AG04450 (cell line): ENCODE measurements around the gene ZSCAN9. TPM values are rescaled to one million over a fixed set of nuclear protein-coding genes. Genes with fewer than 3 reads are reported as not detected.

ENCODE experiments used
- CTCF ChIA-PET: fragments of 300-600, 350-600 bp; formaldehyde crosslinking; extraction: SDS; loops from one replicate; lab custom pipeline; 2022; ENCODE audit warnings: antibody characterized with exemption, inconsistent platforms; lab: Charles Lee
- POLR2A ChIA-PET: fragments of 350-600 bp; formaldehyde crosslinking; extraction: SDS; loops from one replicate; lab custom pipeline; 2021; ENCODE audit warnings: antibody characterized with exemption, inconsistent platforms; lab: Yijun Ruan, JAX
- DNase-seq: peaks from one replicate; pipeline ENCODE4 v3.0.0-alpha.2; 2011; ENCODE audit warnings: low read depth, low spot score
- H3K27ac ChIP-seq: one replicate; pipeline ENCODE4 v1.5.1; 2012; ENCODE audit warnings: low read depth, low read length, control low read depth
- H3K27me3 ChIP-seq: one replicate; pipeline ENCODE4 v1.6.0; 2012; ENCODE audit warnings: low read length; ENCODE audit not compliant: control insufficient read depth, insufficient read depth
- H3K4me3 ChIP-seq: 2 replicates; pipeline ENCODE4 v1.5.1; 2011; ENCODE audit warnings: mild to moderate bottlenecking, low read depth, low read length, control low read depth
- H3K9me3 ChIP-seq: 2 replicates; pipeline ENCODE4 v1.5.1; 2012; ENCODE audit warnings: low read length; ENCODE audit not compliant: control insufficient read depth, insufficient read depth
- CTCF ChIP-seq: IDR thresholded peaks from 2 replicates; pipeline ENCODE4 v1.5.1; 2011; ENCODE audit warnings: low read depth, low read length, control low read depth, inconsistent platforms
- polyA plus RNA-seq: library from polyadenylated mRNA; depleted of rRNA; stranded (reverse); fragments of >200 nt; gene quantifications from 2 replicates; pipeline ENCODE4 v1.2.3, GENCODE V29; 2011; rRNA removed

ZSCAN9 gene
- polyA plus RNA-seq, 1 experiment = 18.2 TPM

- ChIA-PET CTCF (interaction anchor here (0.8 to 1.2 kb wide), 5 partner anchors 9 to 75 kb away, joined by 3 to 4 read pairs (median 3); partner anchors contain the start of gene ZKSCAN4), POLR2A (interaction anchor here (0.6 to 1.3 kb wide), 10 partner anchors 13 to 1793 kb away, joined by 3 to 10 read pairs (median 5); partner anchors contain the start of genes ZKSCAN3, ZKSCAN4, ZKSCAN8 and ZSCAN26)
- H3K27me3 ChIP-seq = no peaks in the 10 kb centered on the region
- H3K27ac ChIP-seq = peak within 1 kb of the TSS; percentile 57
- TF ChIP-seq CTCF = no peak
- no peaks in the 10 kb centered on the region for H3K9me3 ChIP-seq
- DNase-seq = peak; percentile 44
- H3K4me3 ChIP-seq = peak within 1 kb of the TSS; percentile 86
These were observed 56.4 kb downstream of the ZSCAN9 start, which contains the start of gene PGBD1 for GRCh38 chr6:28281288-28282064. TSS of gene PGBD1 (plus strand) at chr6:28281572. CDS start at chr6:28283814, 2,242 bp downstream.

- H3K9me3 ChIP-seq = no peaks in the 10 kb centered on the region
- no peaks in the 10 kb centered on the region for H3K27me3 ChIP-seq
- no peak for TF ChIP-seq CTCF
- CTCF ChIA-PET = interaction anchor here (2.0 kb wide), 1 partner anchor 73 kb away, joined by 7 read pairs; no protein-coding TSS in a partner anchor
- H3K27ac ChIP-seq = no peak overlapping the region
- POLR2A ChIA-PET = interaction anchor here (0.6 kb wide), 1 partner anchor 70 kb away, joined by 4 read pairs; no protein-coding TSS in a partner anchor
- DNase-seq = no peak
- H3K4me3 ChIP-seq = no peak overlapping the region
These were observed 57.9 kb downstream of the ZSCAN9 start for GRCh38 chr6:28282926-28283325.

Other genes with a start within 250 kb of the ZSCAN9 start
- 0.14 and 0.15 TPM in 2 replicates for gene ZNF165, start 144.7 kb upstream of the ZSCAN9 start, polyA plus RNA-seq
- 2.7 and 3.2 TPM in 2 replicates for gene ZSCAN16, start 100.7 kb upstream of the ZSCAN9 start, polyA plus RNA-seq
- gene ZKSCAN8, start 83.4 kb upstream of the ZSCAN9 start, polyA plus RNA-seq = 11.5 and 15.0 TPM in 2 replicates
- 3.7 and 4.7 TPM in 2 replicates for gene ZKSCAN4, start 27.0 kb downstream of the ZSCAN9 start, polyA plus RNA-seq
- 0.52 TPM in 2 replicates for gene NKAPL, start 34.0 kb downstream of the ZSCAN9 start, polyA plus RNA-seq
- 17.9 and 24.0 TPM in 2 replicates for gene ZSCAN26, start 41.9 kb downstream of the ZSCAN9 start, polyA plus RNA-seq
- 5.6 and 7.2 TPM in 2 replicates for gene PGBD1, start 56.3 kb downstream of the ZSCAN9 start, polyA plus RNA-seq
- 5.0 TPM in 2 replicates for gene ZSCAN31, start 110.9 kb downstream of the ZSCAN9 start, polyA plus RNA-seq
- gene ZKSCAN3, start 124.7 kb downstream of the ZSCAN9 start, polyA plus RNA-seq = 4.7 and 6.0 TPM in 2 replicates
- 4.0 and 5.5 TPM in 2 replicates for gene ZSCAN12, start 174.5 kb downstream of the ZSCAN9 start, polyA plus RNA-seq
- 3.5 and 4.6 TPM in 2 replicates for gene ZSCAN23, start 218.2 kb downstream of the ZSCAN9 start, polyA plus RNA-seq